C4-2B (cell line): ENCODE measurements around the gene ZNRD2.

Experiments used
- CTCF ChIP-seq: fragments of 450-650 bp; conservative IDR thresholded peaks from 2 replicates; pipeline ENCODE4 v1.5.1; 2017; ENCODE audit warnings: mild to moderate bottlenecking
- ZFX ChIP-seq: fragments of 450-650 bp; IDR thresholded peaks from 2 replicates; pipeline ENCODE4 v1.6.1; 2017

GRCh38 chr11:65609665-65610064 is 39.4 kb downstream of the ZNRD2 start:
- no peak for TF ChIP-seq CTCF
- no peak for TF ChIP-seq ZFX
